Superior temporal gyrus (tissue), 1 donor: ENCODE results near the gene TEX48.

Experiments
- DNase-seq: peaks from one replicate; pipeline ENCODE4 v3.0.0-alpha.2; 2016; ENCODE audit errors: extremely low spot score

The TEX48 gene

GRCh38 chr9:114693248-114693855 lies 11.4 kb upstream of the TEX48 start:
- DNase-seq, result no peak

DNA sequence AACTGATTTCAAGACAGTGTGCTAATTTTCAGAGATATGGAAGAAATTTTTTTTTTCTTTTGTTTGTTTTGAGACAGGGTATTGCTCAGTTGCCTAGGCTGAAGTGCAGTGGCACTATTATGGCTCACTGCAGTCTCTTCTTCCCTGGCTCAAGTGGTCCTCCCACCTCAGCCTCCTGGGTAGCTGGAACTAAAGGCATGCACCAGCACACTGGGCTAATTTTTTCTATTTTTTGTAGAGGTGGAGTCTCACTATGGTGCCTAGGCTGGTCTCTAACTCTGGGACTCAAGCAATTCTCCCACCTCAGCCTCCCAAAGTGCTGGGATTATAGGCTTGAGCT lies 9.9 kb upstream of the TEX48 start:
- no peak for DNase-seq

DNA sequence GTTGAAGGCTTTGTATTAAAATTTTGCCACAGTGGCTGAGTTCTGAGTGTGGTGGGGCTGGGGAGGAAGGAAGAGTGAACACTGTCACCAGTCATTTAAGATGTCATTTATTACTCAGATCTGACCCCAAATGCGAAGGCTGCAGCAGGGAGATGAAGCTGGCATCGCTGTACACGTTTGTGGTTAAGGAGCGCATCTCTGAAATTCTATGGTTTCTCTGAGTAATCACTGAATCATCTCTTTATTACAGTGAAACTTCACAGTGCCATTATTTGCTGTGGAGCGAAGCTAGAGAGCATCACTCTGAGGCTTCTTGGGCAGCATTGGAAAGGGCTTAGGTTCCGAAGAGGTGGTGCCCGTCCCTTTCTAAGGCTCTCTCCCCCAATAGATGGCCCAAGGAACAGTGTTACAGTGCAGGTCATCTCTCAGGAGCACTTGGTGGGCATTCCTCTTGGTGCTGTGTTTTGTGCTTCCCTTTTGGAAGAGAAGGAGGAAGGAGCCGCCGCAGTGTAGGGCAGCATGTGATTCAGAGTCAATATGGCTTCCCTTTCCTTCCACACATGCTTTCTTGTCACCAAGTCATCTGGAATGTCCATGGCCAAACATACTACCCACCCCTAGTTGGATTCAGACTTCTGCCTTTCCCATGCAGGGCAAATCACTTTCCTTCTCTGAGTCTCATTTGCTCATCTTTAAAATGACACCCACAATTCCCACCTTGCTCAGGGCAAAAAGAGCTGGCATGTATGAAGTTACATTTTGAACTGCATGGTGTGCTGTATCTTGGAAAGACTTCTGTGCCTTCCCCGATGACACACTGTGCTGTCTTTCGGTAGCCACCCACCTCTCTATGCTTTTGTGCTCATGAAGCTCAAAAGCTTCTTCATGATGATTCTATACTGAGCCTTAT lies 9.3 kb upstream of the TEX48 start:
- peak; percentile 17 for DNase-seq

- no peak for DNase-seq
These were observed 8.3 kb upstream of the TEX48 start for GRCh38 chr9:114690308-114690707.

- DNase-seq, result no peak
These were observed 7.8 kb upstream of the TEX48 start for GRCh38 chr9:114689813-114690212.

DNA sequence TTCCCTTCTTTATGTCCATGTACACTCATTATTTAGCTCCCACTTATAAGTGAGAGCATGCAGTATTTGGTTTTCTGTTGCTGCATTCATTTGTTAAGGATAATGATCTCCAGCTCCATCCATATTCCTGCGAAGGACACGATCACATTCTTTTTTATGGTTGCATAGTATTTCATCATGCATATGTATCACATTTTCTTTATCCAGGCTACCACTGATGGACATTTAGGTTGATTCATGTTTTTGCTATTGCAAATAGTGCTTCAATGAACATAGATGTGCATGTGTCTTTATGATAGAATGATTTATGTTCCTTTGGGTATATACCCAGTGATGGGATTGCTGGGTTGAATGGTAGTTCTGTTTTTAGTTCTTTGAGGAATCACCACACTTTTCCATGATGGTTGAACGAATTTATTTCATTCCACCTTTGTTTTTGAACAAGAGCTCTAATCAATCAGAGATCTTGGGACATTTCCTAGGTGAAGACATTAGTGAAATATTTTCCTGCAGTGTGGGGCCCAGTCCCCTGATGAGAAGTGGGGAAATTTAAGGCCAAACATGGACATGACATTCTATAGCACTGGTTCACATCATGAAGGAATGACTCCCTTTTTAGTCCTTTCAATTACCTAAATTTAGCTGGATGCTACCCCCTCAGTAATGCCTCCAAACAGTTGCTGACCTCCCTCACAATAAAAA lies 7.1 kb upstream of the TEX48 start:
- DNase-seq, result no peak

GRCh38 chr9:114688379-114688778 lies 6.4 kb upstream of the TEX48 start:
- no peak for DNase-seq

GRCh38 chr9:114687034-114687433 lies 5.0 kb upstream of the TEX48 start:
- no peak for DNase-seq

DNA sequence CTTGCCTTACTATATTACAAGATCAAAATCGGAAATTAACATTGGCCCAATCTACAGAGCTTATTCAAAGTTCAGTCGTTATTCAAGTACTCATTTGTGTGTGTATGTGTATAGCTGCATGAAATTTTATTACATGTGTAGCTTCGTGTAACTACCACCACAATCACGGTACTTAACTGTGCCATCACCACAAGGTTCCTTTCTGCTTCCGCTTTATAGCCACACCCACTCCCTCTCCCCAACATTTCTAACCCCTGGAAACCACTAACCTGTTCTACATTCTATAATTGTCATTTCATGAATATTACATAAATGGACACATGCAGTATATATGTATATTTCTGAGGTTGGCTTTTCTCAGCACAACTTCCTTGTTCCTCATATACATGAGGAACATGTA lies 4.0 kb upstream of the TEX48 start:
- DNase-seq, result no peak

GRCh38 chr9:114684036-114684435 lies 2.0 kb upstream of the TEX48 start:
- DNase-seq, result no peak

- no peak for DNase-seq
These were observed 854 bp upstream of the TEX48 start for GRCh38 chr9:114682846-114683245.

DNA sequence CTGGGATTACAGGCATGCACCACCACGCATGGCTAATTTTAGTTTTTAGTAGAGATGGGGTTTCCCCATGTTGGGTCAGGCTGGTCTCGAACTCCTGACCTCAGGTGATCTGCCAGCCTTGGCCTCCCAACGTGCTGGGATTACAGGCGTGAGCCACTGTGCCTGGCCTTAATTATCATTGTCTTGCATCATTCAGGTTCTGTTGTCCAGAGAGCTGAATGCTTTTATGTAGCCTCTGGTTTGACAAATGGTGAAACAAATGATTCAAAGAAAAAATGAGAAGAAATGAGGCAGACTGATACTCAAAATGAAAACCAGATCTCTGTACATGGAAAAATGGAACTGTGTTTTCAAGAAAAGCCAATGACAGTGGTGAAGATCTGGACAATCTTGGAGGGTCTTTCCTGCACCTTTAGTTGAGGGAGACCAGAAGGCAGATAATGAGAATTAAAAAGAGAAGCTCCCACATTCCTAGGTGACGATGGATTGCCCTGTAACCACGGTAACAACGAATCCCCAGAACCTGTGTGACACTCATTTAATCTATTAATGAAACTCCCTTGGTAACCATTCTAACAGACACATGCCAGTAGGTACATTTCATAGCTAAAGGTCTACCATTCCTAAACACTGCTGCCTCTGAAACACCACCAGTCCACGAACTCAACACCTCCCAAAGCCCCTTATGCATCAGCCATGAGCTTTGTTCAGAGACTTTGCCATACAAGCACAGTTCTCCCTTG lies 1.6 kb downstream of the TEX48 start:
- DNase-seq, result no peak

DNA sequence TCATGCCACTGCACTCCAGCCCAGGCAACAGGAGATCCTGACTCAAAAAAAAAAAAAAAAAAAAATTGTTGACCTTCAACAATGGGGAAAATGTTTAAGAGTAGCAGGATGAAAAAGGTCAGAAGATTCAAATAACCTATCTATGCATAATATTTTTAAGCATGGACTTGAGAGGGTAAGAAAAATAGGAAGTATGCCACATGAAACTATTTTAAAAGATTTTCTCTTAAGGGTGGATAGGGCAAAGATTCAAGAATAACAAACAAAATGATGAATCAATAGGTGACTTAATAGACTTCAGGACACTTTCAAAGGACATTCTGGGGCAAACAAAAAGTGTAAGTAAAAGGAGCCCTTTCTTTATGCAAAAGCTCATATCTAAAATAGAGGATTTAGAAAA lies 3.2 kb downstream of the TEX48 start:
- no peak for DNase-seq

GRCh38 chr9:114678130-114678529 lies 3.9 kb downstream of the TEX48 start:
- DNase-seq, result no peak

- no peak for DNase-seq
These were observed 4.6 kb downstream of the TEX48 start for GRCh38 chr9:114677418-114677817.

DNA sequence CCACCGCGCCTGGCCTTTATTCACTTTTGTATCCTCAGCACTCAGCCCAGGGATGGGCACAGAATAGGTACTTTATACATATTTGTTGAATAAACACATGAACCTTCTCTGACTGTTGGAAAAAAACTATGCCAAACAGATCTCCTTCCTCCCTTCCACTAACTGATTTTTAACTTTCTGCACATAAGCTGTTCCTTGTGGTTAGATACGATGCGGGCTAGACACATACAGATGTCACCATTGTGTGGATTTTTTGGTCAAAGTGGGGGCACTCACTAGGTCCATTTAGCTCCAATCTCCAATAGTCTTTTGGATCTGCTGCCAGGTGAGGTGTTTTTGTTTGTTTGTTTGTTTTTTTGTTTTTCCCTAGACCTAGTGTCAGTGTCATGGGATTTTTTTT lies 5.1 kb downstream of the TEX48 start:
- DNase-seq, result no peak

DNA sequence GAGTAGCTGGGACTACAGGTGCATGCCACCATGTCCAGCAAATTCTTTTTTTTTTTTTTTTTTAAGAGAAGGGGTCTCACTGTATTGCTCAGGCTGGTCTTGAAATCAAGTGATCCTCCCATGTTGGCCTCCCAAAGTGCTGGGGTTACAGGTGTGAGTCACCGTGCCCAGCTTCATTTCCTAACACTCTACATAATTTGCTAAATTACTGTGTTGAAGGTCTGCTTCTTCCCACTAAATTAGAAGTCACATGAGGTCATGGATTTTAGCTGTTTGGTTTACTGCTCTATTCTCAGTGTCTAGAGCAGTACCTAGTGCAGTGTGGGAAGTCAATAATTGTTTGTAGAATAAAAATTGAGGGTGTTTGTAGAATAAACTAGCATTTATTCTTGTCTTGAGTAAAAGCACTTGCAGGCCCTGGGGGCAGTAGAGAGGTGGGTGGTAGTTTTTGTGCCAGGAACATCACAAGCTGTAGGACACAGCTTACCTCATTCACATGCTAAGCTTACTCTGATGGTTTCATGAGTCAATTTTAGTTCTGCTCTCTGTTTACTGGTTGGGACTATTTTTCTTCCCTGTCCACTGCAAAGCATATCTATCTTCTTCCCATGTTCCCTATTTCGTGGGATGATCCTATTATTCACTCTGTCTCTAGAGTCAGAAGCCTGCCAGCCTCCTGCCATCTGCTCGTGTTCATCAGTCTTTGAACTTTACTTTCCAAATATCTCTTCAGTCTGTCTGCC lies 7.0 kb downstream of the TEX48 start:
- DNase-seq, result no peak

DNA sequence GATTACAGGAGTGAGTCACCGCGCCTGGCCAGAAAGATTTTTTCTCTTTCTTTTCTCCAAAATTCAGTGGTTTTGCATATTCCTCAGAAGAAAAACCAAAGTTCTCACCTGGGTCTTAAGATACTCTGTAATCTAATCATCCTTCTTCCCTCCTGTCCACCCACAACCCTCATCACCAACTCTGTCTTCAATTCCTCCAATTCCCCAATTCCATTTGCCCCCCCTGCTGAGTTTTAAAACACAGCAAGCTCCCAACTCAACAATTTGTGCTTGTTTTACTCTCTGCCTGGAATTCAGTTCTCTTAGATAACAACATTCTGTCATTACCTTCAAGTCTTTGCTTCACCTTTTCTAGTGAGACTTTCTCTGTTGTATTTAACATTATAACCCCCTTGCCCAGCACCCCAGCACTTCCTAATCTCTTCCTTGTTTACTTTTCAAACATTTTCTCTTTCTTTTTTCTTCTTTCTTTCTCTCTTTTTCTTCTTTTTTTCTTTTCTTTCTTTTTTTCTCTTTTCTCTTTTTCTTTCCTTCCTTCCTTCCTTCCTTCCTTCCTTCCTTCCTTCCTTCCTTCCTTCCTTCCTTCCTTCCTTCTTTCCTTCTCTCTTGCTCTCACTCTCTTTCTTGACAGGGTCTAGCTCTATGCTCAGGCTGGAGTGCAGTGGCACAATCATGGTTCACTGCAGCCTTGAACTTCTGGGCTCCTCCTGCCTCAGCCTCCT lies 7.8 kb downstream of the TEX48 start:
- DNase-seq, result no peak

DNA sequence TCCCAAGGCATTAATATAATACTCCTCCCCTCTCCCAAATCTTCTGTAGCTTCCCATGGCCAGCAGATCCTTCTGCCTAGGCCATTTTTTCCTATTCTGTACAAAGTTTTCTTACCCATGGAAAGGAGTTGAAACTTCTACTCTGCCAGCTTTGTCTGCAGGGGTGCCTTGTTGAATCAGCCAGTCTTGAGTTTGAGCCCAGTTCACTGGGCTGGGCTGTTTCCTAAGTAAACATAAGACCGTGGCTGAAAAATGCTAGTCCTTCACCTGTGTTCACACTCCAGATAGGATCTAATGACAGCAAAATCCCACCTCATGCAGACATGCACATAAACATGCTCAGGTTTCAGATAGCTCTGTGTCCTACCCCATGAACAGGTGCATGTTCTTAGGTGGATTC lies 10.4 kb downstream of the TEX48 start:
- DNase-seq, result no peak

GRCh38 chr9:114669961-114670360 lies 12.0 kb downstream of the TEX48 start:
- DNase-seq, result no peak

- no peak for DNase-seq
These were observed 13.8 kb downstream of the TEX48 start for GRCh38 chr9:114668146-114668545.
